ENCODE data around the gene GPR183.

GRCh38 chr13:99270518-99270917 lies 36.7 kb downstream of the GPR183 start:
- TF ChIP-seq SIN3A (IDR thresholded peaks at IDR 0.05; ENCODE audit: low read depth, low read length) (no peak), POLR2AphosphoS5 (IDR thresholded peaks at IDR 0.05; ENCODE audit: low read length) (no peak), REST (IDR thresholded peaks at IDR 0.05; ENCODE audit: low read depth, low read length) (no peak), KDM1A (IDR thresholded peaks at IDR 0.05; ENCODE audit: borderline replicate concordance) (no peak), POLR2A (IDR thresholded peaks at IDR 0.05; ENCODE audit: low read depth, low read length) (no peak), SMARCA5 (IDR thresholded peaks at IDR 0.05) (no peak), EP300 (IDR thresholded peaks at IDR 0.05; ENCODE audit: borderline replicate concordance in 1 of 2, control insufficient read depth in 1 of 2, low read depth in 2 of 2, low read length in 2 of 2) (no peak), CREM (IDR thresholded peaks at IDR 0.05; ENCODE audit: low read depth) (no peak), BHLHE40 (IDR thresholded peaks at IDR 0.05; ENCODE audit: borderline replicate concordance in 1 of 2, low read depth in 2 of 2, low read length in 1 of 2) (no peak), FOXK2 (IDR thresholded peaks at IDR 0.05) (no peak)
- TF ChIP-seq, protein P1, sequence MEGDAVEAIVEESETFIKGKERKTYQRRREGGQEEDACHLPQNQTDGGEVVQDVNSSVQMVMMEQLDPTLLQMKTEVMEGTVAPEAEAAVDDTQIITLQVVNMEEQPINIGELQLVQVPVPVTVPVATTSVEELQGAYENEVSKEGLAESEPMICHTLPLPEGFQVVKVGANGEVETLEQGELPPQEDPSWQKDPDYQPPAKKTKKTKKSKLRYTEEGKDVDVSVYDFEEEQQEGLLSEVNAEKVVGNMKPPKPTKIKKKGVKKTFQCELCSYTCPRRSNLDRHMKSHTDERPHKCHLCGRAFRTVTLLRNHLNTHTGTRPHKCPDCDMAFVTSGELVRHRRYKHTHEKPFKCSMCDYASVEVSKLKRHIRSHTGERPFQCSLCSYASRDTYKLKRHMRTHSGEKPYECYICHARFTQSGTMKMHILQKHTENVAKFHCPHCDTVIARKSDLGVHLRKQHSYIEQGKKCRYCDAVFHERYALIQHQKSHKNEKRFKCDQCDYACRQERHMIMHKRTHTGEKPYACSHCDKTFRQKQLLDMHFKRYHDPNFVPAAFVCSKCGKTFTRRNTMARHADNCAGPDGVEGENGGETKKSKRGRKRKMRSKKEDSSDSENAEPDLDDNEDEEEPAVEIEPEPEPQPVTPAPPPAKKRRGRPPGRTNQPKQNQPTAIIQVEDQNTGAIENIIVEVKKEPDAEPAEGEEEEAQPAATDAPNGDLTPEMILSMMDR (IDR thresholded peaks at IDR 0.05 in 2 of 3, conservative IDR thresholded peaks at IDR 0.05 in 1 of 3; ENCODE audit: control insufficient read depth in 2 of 3, extremely low read depth in 1 of 3, insufficient read depth in 1 of 3, low read depth in 3 of 3, low read length in 3 of 3): no peak

Data from GM12878 (cell line).